OCI-LY1 (cell line): ENCODE measurements around the gene TMPRSS11D.

Experiments used
- EZH2 ChIP-seq: fragments of 200-600 bp; sonication (generic), shearing (Covaris generic); IDR thresholded peaks from 2 replicates; pipeline ENCODE4 v1.8.0; 2017; ENCODE audit warnings: borderline replicate concordance, mixed run types, mild to moderate bottlenecking, antibody characterized with exemption, low read length, moderate library complexity, mixed read lengths
- TF ChIP-seq, protein P1 (sequence below): fragments of 200-600 bp; sonication (generic), shearing (Covaris generic); IDR thresholded peaks from 2 replicates; pipeline ENCODE4 v1.5.1; 2017; ENCODE audit warnings: mild to moderate bottlenecking, antibody characterized with exemption, low read length, moderate library complexity, mixed read lengths

DNA sequence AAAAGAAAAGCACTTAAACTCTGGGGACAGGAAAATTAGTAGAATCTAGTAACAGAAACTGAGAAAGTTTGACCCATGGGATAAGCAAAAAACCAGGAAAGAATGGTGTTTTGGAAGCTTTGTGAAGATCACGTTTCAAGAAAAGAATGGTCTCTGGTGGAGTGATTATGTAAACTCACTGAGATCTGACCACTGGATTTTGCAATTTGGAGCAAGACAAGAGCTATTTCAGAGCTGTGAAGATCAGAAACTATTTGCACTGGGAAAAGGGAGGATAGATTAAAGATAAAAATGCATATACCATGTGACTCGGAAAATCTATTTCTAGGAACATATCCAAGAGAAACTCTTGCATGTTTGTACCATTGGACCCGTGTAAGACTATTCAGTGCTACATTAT is 4.3 kb downstream of the TMPRSS11D start:
- TF ChIP-seq, protein P1, sequence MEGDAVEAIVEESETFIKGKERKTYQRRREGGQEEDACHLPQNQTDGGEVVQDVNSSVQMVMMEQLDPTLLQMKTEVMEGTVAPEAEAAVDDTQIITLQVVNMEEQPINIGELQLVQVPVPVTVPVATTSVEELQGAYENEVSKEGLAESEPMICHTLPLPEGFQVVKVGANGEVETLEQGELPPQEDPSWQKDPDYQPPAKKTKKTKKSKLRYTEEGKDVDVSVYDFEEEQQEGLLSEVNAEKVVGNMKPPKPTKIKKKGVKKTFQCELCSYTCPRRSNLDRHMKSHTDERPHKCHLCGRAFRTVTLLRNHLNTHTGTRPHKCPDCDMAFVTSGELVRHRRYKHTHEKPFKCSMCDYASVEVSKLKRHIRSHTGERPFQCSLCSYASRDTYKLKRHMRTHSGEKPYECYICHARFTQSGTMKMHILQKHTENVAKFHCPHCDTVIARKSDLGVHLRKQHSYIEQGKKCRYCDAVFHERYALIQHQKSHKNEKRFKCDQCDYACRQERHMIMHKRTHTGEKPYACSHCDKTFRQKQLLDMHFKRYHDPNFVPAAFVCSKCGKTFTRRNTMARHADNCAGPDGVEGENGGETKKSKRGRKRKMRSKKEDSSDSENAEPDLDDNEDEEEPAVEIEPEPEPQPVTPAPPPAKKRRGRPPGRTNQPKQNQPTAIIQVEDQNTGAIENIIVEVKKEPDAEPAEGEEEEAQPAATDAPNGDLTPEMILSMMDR, result no peak
- no peak for TF ChIP-seq EZH2
